B cell (primary cell): ENCODE results near the gene MGMT. TPM values are rescaled to one million over a fixed set of nuclear protein-coding genes. Genes with fewer than 3 reads are reported as not detected.

ENCODE experiments used
- ATAC-seq: fragments of 200-7000 bp; cut with Tn5 transposase; one replicate; pipeline ENCODE4 v1.10.0; 2021; ENCODE audit warnings: low read depth, mild to moderate bottlenecking, moderate number of reproducible peaks, moderate library complexity
- CTCF ChIA-PET: fragments of 350-600 bp; sonication (Branson Sonifier 250); formaldehyde crosslinking; loops from one replicate; lab custom pipeline; 2021; ENCODE audit warnings: antibody characterized with exemption, inconsistent platforms; lab: Charles Lee
- POLR2A ChIA-PET: fragments of 350-600 bp; sonication (Branson Sonifier 250); formaldehyde crosslinking; loops from one replicate; lab custom pipeline; 2021; ENCODE audit warnings: antibody characterized with exemption; lab: Charles Lee
- DNase-seq: peaks from one replicate; pipeline ENCODE4 v3.0.0; 2013
- H2AFZ ChIP-seq: 2 replicates; pipeline ENCODE4 v1.6.1; 2012; ENCODE audit warnings: mild to moderate bottlenecking, low read depth, low read length; ENCODE audit not compliant: insufficient read depth, poor library complexity, severe bottlenecking
- H3K27ac ChIP-seq, 2 donors: 1 replicate in 1 of 2; 2 replicates in 1 of 2; pipeline ENCODE4 v1.5.1; 2012 to 2013; ENCODE audit warnings: low read length in 2 of 2, mild to moderate bottlenecking in 2 of 2, moderate library complexity in 1 of 2
- H3K27me3 ChIP-seq, 4 experiments: fragments of 200-600 bp in 1 of 4; sonication (generic) in 1 of 4; replicated peaks in 1 of 4; 1 replicate in 2 of 4; 2 replicates in 2 of 4; pipeline versions ENCODE4 v1.6.1 to v1.7.0; 2013 to 2016; ENCODE audit warnings: low read length in 3 of 4, mild to moderate bottlenecking in 2 of 4, mixed read lengths in 1 of 4, moderate library complexity in 1 of 4; ENCODE audit not compliant: insufficient read depth in 4 of 4, control insufficient read depth in 3 of 4; ENCODE audit errors: control extremely low read depth in 1 of 4
- H3K36me3 ChIP-seq, 2 experiments: replicated peaks in 1 of 2; 1 replicate in 1 of 2; 2 replicates in 1 of 2; pipeline versions ENCODE4 v1.6.1 to v1.7.1; 2013; ENCODE audit warnings: low read length in 1 of 2; ENCODE audit not compliant: insufficient read depth in 2 of 2, control insufficient read depth in 1 of 2; ENCODE audit errors: control extremely low read depth in 1 of 2, extremely low read depth in 1 of 2
- H3K4me1 ChIP-seq, 2 donors: fragments of 200-600 bp in 1 of 2; sonication (generic) in 1 of 2; 1 replicate in 1 of 2; 2 replicates in 1 of 2; pipeline versions ENCODE4 v1.5.1 to v1.6.1; 2013 to 2017; ENCODE audit warnings: low read length in 2 of 2; ENCODE audit not compliant: control insufficient read depth in 2 of 2, insufficient read depth in 2 of 2
- H3K4me2 ChIP-seq: replicated peaks from 2 replicates; pipeline ENCODE3; 2012; ENCODE audit warnings: mild to moderate bottlenecking, low read depth, low read length; ENCODE audit not compliant: poor library complexity, severe bottlenecking
- H3K4me3 ChIP-seq, 5 experiments: fragments of 200-600 bp in 1 of 5; sonication (generic) in 1 of 5; 1 replicate in 3 of 5; 2 replicates in 2 of 5; pipeline versions ENCODE4 v1.5.1 to v1.7.0; 2011 to 2016; ENCODE audit warnings: low read length in 4 of 5, mild to moderate bottlenecking in 4 of 5, low read depth in 2 of 5, control low read depth in 1 of 5, moderate library complexity in 1 of 5; ENCODE audit not compliant: insufficient read depth in 1 of 5; ENCODE audit errors: control extremely low read depth in 1 of 5, extremely low read depth in 1 of 5
- H3K79me2 ChIP-seq: fragments of 200-600 bp; sonication (generic); one replicate; pipeline ENCODE4 v1.6.0; 2016; ENCODE audit warnings: low read length; ENCODE audit not compliant: control insufficient read depth, insufficient read depth
- H3K9ac ChIP-seq: fragments of 200-600 bp; sonication (generic); 2 replicates; pipeline ENCODE4 v1.6.1; 2017; ENCODE audit warnings: mild to moderate bottlenecking, low read length, moderate library complexity
- H3K9me3 ChIP-seq, 3 donors: one replicate each; pipeline versions ENCODE4 v1.6.1 to v1.7.1; 2013; ENCODE audit warnings: low read length in 2 of 3; ENCODE audit not compliant: control insufficient read depth in 2 of 3, insufficient read depth in 1 of 3; ENCODE audit errors: control extremely low read depth in 1 of 3
- H4K20me1 ChIP-seq: 2 replicates; pipeline ENCODE4 v1.6.0; 2012; ENCODE audit warnings: mild to moderate bottlenecking, low read length; ENCODE audit not compliant: insufficient read depth, control insufficient read depth, poor library complexity, severe bottlenecking
- H3K27ac Mint-ChIP-seq: one replicate; pipeline ENCODE4 v1.8.0; 2021; ENCODE audit warnings: mixed read lengths
- H3K27me3 Mint-ChIP-seq: one replicate; pipeline ENCODE4 v1.8.0; 2021; ENCODE audit warnings: mixed read lengths
- H3K4me1 Mint-ChIP-seq: one replicate; pipeline ENCODE4 v1.8.0; 2021; ENCODE audit warnings: mixed read lengths
- H3K4me3 Mint-ChIP-seq: one replicate; pipeline ENCODE4 v1.8.0; 2021; ENCODE audit warnings: mixed read lengths
- H3K9me3 Mint-ChIP-seq: one replicate; pipeline ENCODE4 v1.8.0; 2022; ENCODE audit warnings: mixed read lengths; ENCODE audit not compliant: insufficient read depth
- CTCF ChIP-seq: fragments of 200-600 bp; IDR thresholded peaks from one replicate; pipeline ENCODE4 v1.8.0; 2022; ENCODE audit warnings: antibody characterized with exemption, mild to moderate bottlenecking
- EZH2 ChIP-seq: IDR thresholded peaks from 2 replicates; pipeline ENCODE4 v1.6.1; 2012; ENCODE audit warnings: borderline replicate concordance, low read depth, mild to moderate bottlenecking, moderate library complexity, low read length; ENCODE audit not compliant: insufficient read depth, poor library complexity, severe bottlenecking
- WGBS: methylation state at CpG from one replicate; pipeline ENCODE4 v1.1.5; 2013; ENCODE audit warnings: missing lambda C conversion rate; ENCODE audit not compliant: insufficient coverage; 5-methylcytosine and 5-hydroxymethylcytosine counted together
- intact Hi-C: fragments of 100-400 bp; cut with micrococcal nuclease; formaldehyde crosslinking; loops from one replicate; pipeline ENCODE4 v1.10.0; 2022
- polyA plus RNA-seq: library from polyadenylated mRNA; depleted of rRNA; stranded (reverse); fragments of >200 nt; gene quantifications from 2 replicates; pipeline ENCODE4 v1.2.3, GENCODE V29; 2012
- total RNA-seq, 2 donors: library from RNA; stranded (reverse); fragments of 120-200 nt in 1 of 2; gene quantifications; 1 replicate in 1 of 2; 2 replicates in 1 of 2; pipeline versions ENCODE4 v1.2.3 to v1.2.4, GENCODE V29; 2013 to 2022

The MGMT gene
- total and polyA plus RNA-seq, 2 donors (not counting 1 experiment from before 2014, with no cell fraction given) = 16.6 to 87.7 TPM

- no peak overlapping the region for H3K4me2 ChIP-seq
- intact Hi-C loops = no loop called here
- no peaks in the 10 kb centered on the region for H3K27me3 ChIP-seq
- H3K27ac ChIP-seq = no peak overlapping the region
- POLR2A ChIA-PET = no interaction called here
- H3K36me3 ChIP-seq = peaks cover 0 to 2% of the 10 kb centered on the region in 2 experiments
- peaks cover 0 to 5% (median 1%) of the 10 kb centered on the region in 3 donors for H3K9me3 ChIP-seq
- H2AFZ ChIP-seq = no peak overlapping the region
- CTCF ChIA-PET = no interaction called here
- Mint-ChIP-seq H3K27me3 (no peaks in the 10 kb centered on the region), H3K27ac (no peak overlapping the region), H3K9me3 (peaks cover 8% of the 10 kb centered on the region), H3K4me1 (peaks cover under 1% of the 10 kb centered on the region), H3K4me3 (no peak overlapping the region)
- DNase-seq (no peak), ATAC-seq (no peak)
- no peak overlapping the region for H3K9ac ChIP-seq
- H3K4me3 ChIP-seq = no peak overlapping the region
- TF ChIP-seq CTCF = no peak
- no peak for TF ChIP-seq EZH2
- no peaks in the 10 kb centered on the region for H4K20me1 ChIP-seq
- no peaks in the 10 kb centered on the region for H3K4me1 ChIP-seq
- H3K79me2 ChIP-seq = no peaks in the 10 kb centered on the region
- 98% methylated on average over 3 of the region's 5 CpGs for WGBS
These were observed 170.8 kb downstream of the MGMT start for GRCh38 chr10:129637846-129638245.

GRCh38 chr10:129641351-129641750 is 174.3 kb downstream of the MGMT start:
- Histone ChIP-seq H3K4me1 (no peaks in the 10 kb centered on the region), H3K4me3 (no peak overlapping the region), H3K9me3 (no peaks in the 10 kb centered on the region), H3K4me2 (no peak overlapping the region), H2AFZ (no peak overlapping the region), H3K27ac (no peak overlapping the region), H3K79me2 (no peaks in the 10 kb centered on the region), H4K20me1 (no peaks in the 10 kb centered on the region), H3K27me3 (no peaks in the 10 kb centered on the region), H3K36me3 (peaks cover 0 to under 1% of the 10 kb centered on the region in 2 experiments), H3K9ac (no peak overlapping the region)
- ATAC-seq (no peak), DNase-seq (no peak)
- intact Hi-C loops = no loop called here
- POLR2A ChIA-PET = no interaction called here
- no peaks in the 10 kb centered on the region for H3K27me3 Mint-ChIP-seq
- CTCF ChIA-PET = no interaction called here
- no peak overlapping the region for H3K4me3 Mint-ChIP-seq
- H3K9me3 Mint-ChIP-seq = no peaks in the 10 kb centered on the region
- H3K4me1 Mint-ChIP-seq = peaks cover 3% of the 10 kb centered on the region
- TF ChIP-seq EZH2 (no peak), CTCF (no peak)
- WGBS = no CpG with 5 or more reads among the region's 2 CpGs
- H3K27ac Mint-ChIP-seq = no peak overlapping the region
